ENCODE results near the gene OGFOD3. TPM values are rescaled to one million over a fixed set of nuclear protein-coding genes. Genes with fewer than 3 reads are reported as not detected.

OGFOD3 gene
- total RNA-seq, 4 donors from 2014 or later: 25.8 to 72.1 (median 27.7) TPM

GRCh38 chr17:82346342-82347300 lies 71.8 kb downstream of the OGFOD3 start:
- no peak for DNase-seq

DNA sequence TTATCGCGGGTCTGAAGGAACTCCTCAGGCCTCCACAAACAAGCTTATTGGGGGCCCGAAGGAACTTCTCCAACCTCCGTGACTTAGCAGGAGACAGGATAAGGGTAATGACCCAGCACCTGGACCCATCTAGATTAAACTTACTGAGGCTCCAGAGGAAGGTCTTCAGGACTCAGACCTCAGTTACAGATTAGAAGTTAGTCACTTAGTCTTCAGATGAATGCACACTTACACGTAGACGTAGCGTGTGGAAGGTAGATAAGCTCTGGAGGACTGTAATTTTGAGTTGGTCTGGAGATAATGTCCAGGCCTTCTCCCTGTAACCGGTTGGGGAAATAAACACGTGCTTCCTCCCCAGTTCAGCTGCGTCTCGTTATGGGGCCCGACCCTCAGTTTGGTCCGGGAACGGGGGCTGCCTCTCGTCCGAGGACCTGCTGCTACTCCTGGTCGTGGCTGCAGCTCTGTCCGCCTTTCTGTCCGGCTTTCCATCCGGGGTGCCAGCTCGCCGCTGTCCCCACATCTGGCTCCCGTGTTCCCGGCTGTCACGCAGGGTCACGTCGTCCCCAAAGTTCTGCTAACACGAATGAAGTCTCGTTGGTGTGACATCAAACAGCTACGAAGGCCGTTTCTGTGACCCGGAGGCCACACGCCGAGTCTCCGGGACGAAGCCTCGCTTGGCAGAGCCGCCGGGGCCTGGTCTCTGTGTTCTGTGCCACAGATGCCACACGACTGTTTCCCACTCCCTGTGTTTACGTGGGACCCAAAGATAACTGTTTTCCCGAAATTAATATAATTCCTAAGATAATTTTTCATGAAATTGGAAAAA lies 73.0 kb downstream of the OGFOD3 start:
- Histone ChIP-seq H3K4me3 (no peak overlapping the region), H3K27ac (no peak overlapping the region), H3K27me3 (no peaks in the 10 kb centered on the region), H3K4me1 (no peaks in the 10 kb centered on the region), H3K9me3 (no peaks in the 10 kb centered on the region), H3K36me3 (no peaks in the 10 kb centered on the region)
- no peak for ATAC-seq
- DNase-seq: no peak
- TF ChIP-seq, protein P1, sequence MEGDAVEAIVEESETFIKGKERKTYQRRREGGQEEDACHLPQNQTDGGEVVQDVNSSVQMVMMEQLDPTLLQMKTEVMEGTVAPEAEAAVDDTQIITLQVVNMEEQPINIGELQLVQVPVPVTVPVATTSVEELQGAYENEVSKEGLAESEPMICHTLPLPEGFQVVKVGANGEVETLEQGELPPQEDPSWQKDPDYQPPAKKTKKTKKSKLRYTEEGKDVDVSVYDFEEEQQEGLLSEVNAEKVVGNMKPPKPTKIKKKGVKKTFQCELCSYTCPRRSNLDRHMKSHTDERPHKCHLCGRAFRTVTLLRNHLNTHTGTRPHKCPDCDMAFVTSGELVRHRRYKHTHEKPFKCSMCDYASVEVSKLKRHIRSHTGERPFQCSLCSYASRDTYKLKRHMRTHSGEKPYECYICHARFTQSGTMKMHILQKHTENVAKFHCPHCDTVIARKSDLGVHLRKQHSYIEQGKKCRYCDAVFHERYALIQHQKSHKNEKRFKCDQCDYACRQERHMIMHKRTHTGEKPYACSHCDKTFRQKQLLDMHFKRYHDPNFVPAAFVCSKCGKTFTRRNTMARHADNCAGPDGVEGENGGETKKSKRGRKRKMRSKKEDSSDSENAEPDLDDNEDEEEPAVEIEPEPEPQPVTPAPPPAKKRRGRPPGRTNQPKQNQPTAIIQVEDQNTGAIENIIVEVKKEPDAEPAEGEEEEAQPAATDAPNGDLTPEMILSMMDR (IDR thresholded peaks at IDR 0.05 in 4 of 5, conservative IDR thresholded peaks at IDR 0.05 in 1 of 5): no peak
- intact Hi-C loops (cut with DNase I; ENCODE audit: low total_unique reads): no loop called here
- in situ Hi-C loops (cut with MboI; ENCODE audit: low sequenced_read_pairs in 4 of 4): no loop called here

More at GRCh38 chr17:82346342-82347300, 71.8 kb downstream of the OGFOD3 start:
- Histone ChIP-seq H3K4me1 (no peaks in the 10 kb centered on the region), H3K4me3 (no peak overlapping the region), H3K27me3 (no peaks in the 10 kb centered on the region), H3K27ac (no peak overlapping the region), H3K36me3 (no peaks in the 10 kb centered on the region), H3K9me3 (no peaks in the 10 kb centered on the region)
- no peak for TF ChIP-seq POLR2A (IDR thresholded peaks at IDR 0.05)
- TF ChIP-seq, protein P1 (IDR thresholded peaks at IDR 0.05 in 4 of 5, conservative IDR thresholded peaks at IDR 0.05 in 1 of 5): no peak
- intact Hi-C loops (cut with DNase I; ENCODE audit: low total_unique reads) (no loop called here), in situ Hi-C loops (cut with MboI; ENCODE audit: low sequenced_read_pairs in 4 of 4) (no loop called here)
- no peak for ATAC-seq

DNA sequence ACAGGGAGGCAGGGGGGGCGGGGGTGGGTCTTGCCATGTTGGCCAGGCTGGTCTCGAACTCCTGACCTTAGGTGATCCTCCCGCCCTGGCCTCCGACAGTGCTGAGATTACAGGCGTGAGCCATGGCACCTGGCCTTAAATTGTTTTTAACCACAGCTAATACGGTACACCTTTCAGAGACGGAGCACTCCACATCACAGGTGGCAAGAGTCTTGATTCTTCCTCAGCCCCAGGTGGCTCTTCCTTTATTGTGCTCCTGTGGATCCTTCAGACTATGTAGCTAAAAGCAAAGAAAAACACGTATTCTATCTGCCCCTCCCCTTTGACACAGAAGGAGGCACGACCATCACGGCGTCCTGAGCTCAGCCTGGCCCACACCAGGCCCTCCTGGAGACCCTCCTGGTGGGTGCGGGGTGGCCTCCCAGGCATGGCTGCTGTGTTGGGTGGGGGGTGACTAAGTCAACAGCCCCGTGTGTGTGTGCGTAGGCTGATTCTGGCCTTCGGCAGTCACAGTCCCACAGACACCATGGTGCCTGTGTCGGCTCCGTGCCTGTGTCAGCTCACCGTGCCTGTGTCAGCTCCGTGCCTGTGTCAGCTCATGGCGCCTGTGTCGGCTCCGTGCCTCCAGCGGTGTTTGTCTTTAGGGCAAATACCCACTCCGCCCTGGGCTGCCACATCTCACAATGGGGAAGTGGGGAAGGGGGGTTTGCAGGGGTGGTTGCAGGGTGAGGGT lies 74.0 kb downstream of the OGFOD3 start:
- in situ Hi-C loops (cut with MboI; ENCODE audit: low sequenced_read_pairs in 4 of 4) (no loop called here), intact Hi-C loops (cut with DNase I; ENCODE audit: low total_unique reads) (no loop called here)
- DNase-seq (no peak), ATAC-seq (no peak)
- Histone ChIP-seq H3K9me3 (no peaks in the 10 kb centered on the region), H3K27me3 (no peaks in the 10 kb centered on the region), H3K4me3 (no peak overlapping the region), H3K4me1 (peaks cover 3% of the 10 kb centered on the region in 2 donors), H3K27ac (no peak overlapping the region), H3K36me3 (no peaks in the 10 kb centered on the region)
- TF ChIP-seq, protein P1 (IDR thresholded peaks at IDR 0.05 in 4 of 5, conservative IDR thresholded peaks at IDR 0.05 in 1 of 5): no peak
- no peak for TF ChIP-seq POLR2A (IDR thresholded peaks at IDR 0.05)

DNA sequence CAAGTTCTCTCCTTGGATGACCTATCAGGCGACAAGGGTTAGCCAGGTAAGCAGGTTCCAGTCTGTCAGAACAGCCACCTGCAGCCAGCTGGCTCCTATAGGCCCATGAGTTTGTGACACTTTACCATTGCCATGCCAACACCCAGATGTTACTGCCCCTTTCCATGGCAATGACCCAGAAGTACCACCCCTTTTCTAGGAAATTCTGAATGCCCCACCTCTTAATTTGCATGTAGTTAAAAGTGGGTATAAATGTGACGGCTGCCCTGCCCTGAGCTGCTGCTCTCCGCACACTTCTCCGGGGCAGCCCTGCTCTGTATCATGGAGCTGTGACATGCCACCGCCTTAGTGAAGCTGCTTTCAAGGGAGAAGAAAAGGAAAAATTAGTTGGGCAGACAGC lies 74.8 kb downstream of the OGFOD3 start:
- Histone ChIP-seq H3K9me3 (no peaks in the 10 kb centered on the region), H3K36me3 (no peaks in the 10 kb centered on the region), H3K4me3 (no peak overlapping the region), H3K4me1 (peaks cover 11% of the 10 kb centered on the region in 2 donors), H3K27me3 (no peaks in the 10 kb centered on the region), H3K27ac (no peak overlapping the region)
- in situ Hi-C loops (cut with MboI; ENCODE audit: low sequenced_read_pairs in 4 of 4) (no loop called here), intact Hi-C loops (cut with DNase I; ENCODE audit: low total_unique reads) (no loop called here)
- no peak for TF ChIP-seq POLR2A (IDR thresholded peaks at IDR 0.05)
- ATAC-seq: no peak
- no peak for DNase-seq

All from gastrocnemius medialis (tissue), 4 donors.